Cardiac fibroblast (primary cell): ENCODE measurements around the gene TRMT44.

Experiments
- DNase-seq, 2 donors: peaks; one replicate each; pipeline versions ENCODE4 v3.0.0 to v3.0.0-alpha.2; 2010; ENCODE audit warnings: low read depth in 2 of 2
- H3K4me3 ChIP-seq, 2 donors: replicated peaks in 1 of 2; 1 replicate in 1 of 2; 2 replicates in 1 of 2; pipeline ENCODE4 v1.5.1; 2011; ENCODE audit warnings: low read depth in 2 of 2, low read length in 2 of 2, mild to moderate bottlenecking in 2 of 2, moderate library complexity in 1 of 2
- TF ChIP-seq, protein P1 (sequence below): IDR thresholded peaks from one replicate; pipeline ENCODE4 v1.5.1; 2011; ENCODE audit warnings: low read depth, mild to moderate bottlenecking, low read length, inconsistent platforms

The TRMT44 gene

DNA sequence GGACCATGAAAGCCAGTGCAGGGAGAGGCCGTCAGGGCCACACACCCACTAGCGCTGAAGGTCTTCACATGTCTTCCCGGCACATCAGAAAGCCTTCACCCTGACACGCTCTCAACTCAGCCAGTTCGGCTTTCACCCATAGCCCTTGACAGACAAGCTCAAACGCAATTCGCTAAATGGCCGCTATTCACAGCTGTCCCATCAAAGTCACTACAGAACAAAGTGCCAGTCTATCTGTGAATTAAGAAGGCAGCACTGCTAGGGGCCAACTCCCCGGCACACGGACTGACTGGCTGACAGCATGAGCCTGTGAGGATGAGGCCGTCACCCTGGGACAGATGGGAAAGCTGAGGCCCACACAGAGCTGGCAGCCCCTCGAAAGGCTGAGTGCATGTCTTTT lies 45.8 kb upstream of the TRMT44 start:
- no peak for DNase-seq
- TF ChIP-seq, protein P1, sequence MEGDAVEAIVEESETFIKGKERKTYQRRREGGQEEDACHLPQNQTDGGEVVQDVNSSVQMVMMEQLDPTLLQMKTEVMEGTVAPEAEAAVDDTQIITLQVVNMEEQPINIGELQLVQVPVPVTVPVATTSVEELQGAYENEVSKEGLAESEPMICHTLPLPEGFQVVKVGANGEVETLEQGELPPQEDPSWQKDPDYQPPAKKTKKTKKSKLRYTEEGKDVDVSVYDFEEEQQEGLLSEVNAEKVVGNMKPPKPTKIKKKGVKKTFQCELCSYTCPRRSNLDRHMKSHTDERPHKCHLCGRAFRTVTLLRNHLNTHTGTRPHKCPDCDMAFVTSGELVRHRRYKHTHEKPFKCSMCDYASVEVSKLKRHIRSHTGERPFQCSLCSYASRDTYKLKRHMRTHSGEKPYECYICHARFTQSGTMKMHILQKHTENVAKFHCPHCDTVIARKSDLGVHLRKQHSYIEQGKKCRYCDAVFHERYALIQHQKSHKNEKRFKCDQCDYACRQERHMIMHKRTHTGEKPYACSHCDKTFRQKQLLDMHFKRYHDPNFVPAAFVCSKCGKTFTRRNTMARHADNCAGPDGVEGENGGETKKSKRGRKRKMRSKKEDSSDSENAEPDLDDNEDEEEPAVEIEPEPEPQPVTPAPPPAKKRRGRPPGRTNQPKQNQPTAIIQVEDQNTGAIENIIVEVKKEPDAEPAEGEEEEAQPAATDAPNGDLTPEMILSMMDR = no peak
- no peak overlapping the region for H3K4me3 ChIP-seq

DNA sequence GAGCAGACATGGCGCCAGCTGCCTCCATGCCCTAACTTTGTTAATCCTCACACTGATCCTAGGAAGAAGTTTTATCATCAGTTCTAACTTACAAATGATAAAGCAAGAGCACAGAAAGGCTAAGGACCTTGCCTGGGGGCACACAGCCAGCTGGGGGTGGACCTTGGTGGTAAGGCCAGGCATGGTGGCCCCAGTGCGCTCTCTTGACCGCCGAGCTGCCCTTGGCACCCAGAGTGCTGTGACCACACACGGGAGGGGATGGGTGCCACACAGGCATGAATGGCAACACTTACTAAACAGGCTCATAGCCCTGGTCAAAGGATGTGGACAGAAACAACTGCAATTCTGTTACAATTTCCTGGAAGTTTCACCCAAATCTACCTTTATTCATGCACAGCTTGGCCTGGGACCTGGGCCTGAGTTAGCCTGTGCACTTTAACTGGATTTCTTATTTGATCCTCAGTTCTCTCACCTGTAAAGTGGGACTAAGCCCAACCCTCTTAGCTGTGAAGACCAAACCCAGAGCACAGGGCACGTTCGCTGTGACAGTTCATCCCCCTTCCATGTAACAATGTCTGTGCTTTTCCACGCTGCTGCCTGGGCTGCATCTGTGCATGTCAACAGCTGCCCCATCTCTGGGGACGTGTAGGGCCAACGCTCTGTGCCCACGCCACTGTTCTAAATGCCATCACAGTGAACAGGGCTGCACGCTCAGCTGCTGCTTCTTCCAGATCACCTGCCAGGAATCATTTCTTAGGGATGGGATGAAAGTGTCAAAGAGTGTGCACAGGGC lies 44.9 kb upstream of the TRMT44 start:
- H3K4me3 ChIP-seq = no peak overlapping the region
- TF ChIP-seq, protein P1 = no peak
- DNase-seq = no peak

GRCh38 chr4:8396762-8397406 lies 43.7 kb upstream of the TRMT44 start:
- DNase-seq = no peak
- TF ChIP-seq, protein P1 = no peak
- H3K4me3 ChIP-seq = no peak overlapping the region

- no peak overlapping the region for H3K4me3 ChIP-seq
- TF ChIP-seq, protein P1 = no peak
- no peak for DNase-seq
Measured at GRCh38 chr4:8398347-8398746, 42.2 kb upstream of the TRMT44 start.

GRCh38 chr4:8399298-8399697 lies 41.3 kb upstream of the TRMT44 start:
- TF ChIP-seq, protein P1 = no peak
- no peak overlapping the region for H3K4me3 ChIP-seq
- no peak for DNase-seq

- DNase-seq = no peak
- TF ChIP-seq, protein P1 = no peak
- no peak overlapping the region for H3K4me3 ChIP-seq
Measured at GRCh38 chr4:8400632-8401325, 39.8 kb upstream of the TRMT44 start.
